ENCODE data around the gene CAMSAP1.

Gene CAMSAP1

GRCh38 chr9:135827866-135828580 lies 79.3 kb downstream of the CAMSAP1 start:
- no peak for DNase-seq

- DNase-seq = no peak
Observed at GRCh38 chr9:135827301-135827700, 80.0 kb downstream of the CAMSAP1 start.

- no peak for DNase-seq
Observed at GRCh38 chr9:135826188-135826545, 81.2 kb downstream of the CAMSAP1 start.

GRCh38 chr9:135825435-135826187 lies 81.7 kb downstream of the CAMSAP1 start:
- DNase-seq = no peak

- no peak for DNase-seq
Observed at GRCh38 chr9:135823036-135823435, 84.3 kb downstream of the CAMSAP1 start.

GRCh38 chr9:135822374-135822755 lies 85.0 kb downstream of the CAMSAP1 start:
- no peak for DNase-seq

- no peak for DNase-seq
Observed at GRCh38 chr9:135821733-135822373, 85.5 kb downstream of the CAMSAP1 start.

- DNase-seq = no peak
Observed at GRCh38 chr9:135821116-135821515, 86.2 kb downstream of the CAMSAP1 start.

GRCh38 chr9:135820661-135821060 lies 86.7 kb downstream of the CAMSAP1 start:
- DNase-seq = no peak

- no peak for DNase-seq
Observed at GRCh38 chr9:135819905-135820304, 87.4 kb downstream of the CAMSAP1 start.

- no peak for DNase-seq
Observed at GRCh38 chr9:135818718-135819475, 88.4 kb downstream of the CAMSAP1 start.

GRCh38 chr9:135817951-135818717 lies 89.2 kb downstream of the CAMSAP1 start:
- DNase-seq = no peak

GRCh38 chr9:135816651-135816970 lies 90.7 kb downstream of the CAMSAP1 start:
- no peak for DNase-seq

- DNase-seq = no peak
Observed at GRCh38 chr9:135815830-135816650, 91.3 kb downstream of the CAMSAP1 start.

- no peak for DNase-seq
Observed at GRCh38 chr9:135815413-135815812, 91.9 kb downstream of the CAMSAP1 start.

GRCh38 chr9:135814421-135815095 lies 92.8 kb downstream of the CAMSAP1 start:
- no peak for DNase-seq

GRCh38 chr9:135813671-135814290 lies 93.6 kb downstream of the CAMSAP1 start:
- DNase-seq = no peak

- DNase-seq = no peak
Observed at GRCh38 chr9:135812961-135813360, 94.4 kb downstream of the CAMSAP1 start.

- DNase-seq = no peak
Observed at GRCh38 chr9:135811801-135812200, 95.5 kb downstream of the CAMSAP1 start.

- DNase-seq = no peak
Observed at GRCh38 chr9:135810806-135811575, 96.4 kb downstream of the CAMSAP1 start.

Measured in activated naive CD4-positive, alpha-beta T cell treated with Interleukin-2 at 50 U/mL for 16 hours (primary cell).